Measurements from ENCODE around the gene PQBP1. TPM values are rescaled to one million over a fixed set of nuclear protein-coding genes. Genes with fewer than 3 reads are reported as not detected.

Gene PQBP1
- total and polyA plus RNA-seq, 4 donors = 33.2 to 146 (median 74.0) TPM

DNA sequence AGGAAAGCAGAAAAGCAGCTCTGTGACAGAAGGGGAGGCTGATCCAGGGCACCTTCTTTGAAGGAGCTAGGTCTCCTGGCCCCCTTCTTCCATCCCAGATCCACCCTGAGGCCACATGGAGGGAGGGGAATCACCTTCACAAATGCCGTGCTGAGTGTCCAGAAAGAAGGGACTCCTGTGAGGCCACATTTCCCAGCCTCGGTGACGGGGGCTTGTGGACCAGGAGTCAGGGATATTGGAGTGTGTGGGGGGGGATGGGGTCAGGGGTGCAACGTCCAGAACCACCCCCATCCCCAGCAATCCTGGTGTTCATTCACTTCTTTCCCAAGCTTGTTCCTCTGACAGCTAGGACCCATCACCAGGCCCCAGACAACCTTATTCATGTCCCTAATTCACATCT lies 4.8 kb upstream of the PQBP1 start:
- 68 to 80% methylated on average over 1 to 4 of the region's 4 CpGs for WGBS, 2 donors
- DNase-seq = no peak
- Histone ChIP-seq H3K9me3 (ENCODE audit: control insufficient read depth in 4 of 4, insufficient read depth in 3 of 4, low read length in 3 of 4) (peaks cover 0 to 7% (median under 1%) of the 10 kb centered on the region in 4 donors), H3K4me1 (ENCODE audit: control insufficient read depth in 5 of 5, insufficient read depth in 5 of 5, low read length in 5 of 5) (peaks cover 0 to 9% (median 3%) of the 10 kb centered on the region in 5 donors), H3K9ac (ENCODE audit: insufficient read depth in 1 of 2, low read length in 2 of 2) (no peak overlapping the region), H3K4me3 (no peak overlapping the region), H3K27me3 (ENCODE audit: control insufficient read depth in 3 of 3, insufficient read depth in 3 of 3, low read length in 2 of 3) (no peaks in the 10 kb centered on the region), H3K36me3 (ENCODE audit: control insufficient read depth in 4 of 4, insufficient read depth in 4 of 4, low read length in 4 of 4) (peaks cover 0 to 3% (median under 1%) of the 10 kb centered on the region in 4 donors), H3K27ac (ENCODE audit: low read depth in 1 of 2, low read length in 1 of 2) (no peak overlapping the region)
- TF ChIP-seq, protein P1, sequence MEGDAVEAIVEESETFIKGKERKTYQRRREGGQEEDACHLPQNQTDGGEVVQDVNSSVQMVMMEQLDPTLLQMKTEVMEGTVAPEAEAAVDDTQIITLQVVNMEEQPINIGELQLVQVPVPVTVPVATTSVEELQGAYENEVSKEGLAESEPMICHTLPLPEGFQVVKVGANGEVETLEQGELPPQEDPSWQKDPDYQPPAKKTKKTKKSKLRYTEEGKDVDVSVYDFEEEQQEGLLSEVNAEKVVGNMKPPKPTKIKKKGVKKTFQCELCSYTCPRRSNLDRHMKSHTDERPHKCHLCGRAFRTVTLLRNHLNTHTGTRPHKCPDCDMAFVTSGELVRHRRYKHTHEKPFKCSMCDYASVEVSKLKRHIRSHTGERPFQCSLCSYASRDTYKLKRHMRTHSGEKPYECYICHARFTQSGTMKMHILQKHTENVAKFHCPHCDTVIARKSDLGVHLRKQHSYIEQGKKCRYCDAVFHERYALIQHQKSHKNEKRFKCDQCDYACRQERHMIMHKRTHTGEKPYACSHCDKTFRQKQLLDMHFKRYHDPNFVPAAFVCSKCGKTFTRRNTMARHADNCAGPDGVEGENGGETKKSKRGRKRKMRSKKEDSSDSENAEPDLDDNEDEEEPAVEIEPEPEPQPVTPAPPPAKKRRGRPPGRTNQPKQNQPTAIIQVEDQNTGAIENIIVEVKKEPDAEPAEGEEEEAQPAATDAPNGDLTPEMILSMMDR (IDR thresholded peaks at IDR 0.05; ENCODE audit: control extremely low read depth, extremely low read depth) = no peak
- no peak for ATAC-seq (ENCODE audit: insufficient read depth, low FRiP score)

DNA sequence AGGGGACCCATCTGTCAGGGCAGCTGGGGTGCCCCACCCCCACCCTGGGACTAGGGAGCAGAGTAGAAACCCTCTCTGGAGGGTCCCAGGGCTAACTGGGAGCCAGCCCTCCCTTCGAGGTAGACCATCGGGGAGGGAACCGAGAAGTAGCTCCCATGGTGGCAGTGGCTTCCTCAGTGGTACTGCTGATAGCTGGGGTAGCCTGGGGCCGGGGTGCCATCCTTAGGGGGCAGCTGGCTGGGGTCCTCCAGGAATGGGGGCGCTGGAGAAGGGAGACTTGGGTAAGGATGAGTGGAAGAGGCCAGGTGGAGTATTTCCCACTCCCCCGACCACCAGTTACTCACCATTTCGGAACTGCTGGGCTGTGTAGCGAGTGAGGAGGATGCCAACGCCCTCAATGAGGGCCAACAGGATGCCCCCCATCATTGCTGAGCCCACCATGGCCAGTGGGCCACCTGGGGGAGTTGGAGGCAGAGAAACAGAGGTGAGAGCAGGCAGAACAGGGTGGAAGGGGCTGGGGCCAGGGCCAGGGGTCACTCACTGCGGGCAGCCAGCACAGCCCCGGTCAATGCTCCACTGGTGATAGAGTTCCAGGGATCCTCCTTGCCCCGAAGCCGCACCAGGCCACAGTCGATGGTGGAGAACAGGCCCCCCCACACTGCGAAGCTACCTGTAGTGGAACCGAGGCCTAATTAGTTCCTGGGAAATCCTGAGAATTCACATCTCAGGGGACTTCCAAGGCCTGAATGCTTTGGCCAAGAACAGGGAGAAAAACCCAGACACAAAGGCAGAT lies 4.0 kb upstream of the PQBP1 start:
- Histone ChIP-seq H3K36me3 (ENCODE audit: control insufficient read depth in 4 of 4, insufficient read depth in 4 of 4, low read length in 4 of 4) (peaks cover 0 to 3% (median under 1%) of the 10 kb centered on the region in 4 donors), H3K4me3 (no peak overlapping the region), H3K9me3 (ENCODE audit: control insufficient read depth in 4 of 4, insufficient read depth in 3 of 4, low read length in 3 of 4) (peaks cover 0 to 7% (median under 1%) of the 10 kb centered on the region in 4 donors), H3K27ac (ENCODE audit: low read depth in 1 of 2, low read length in 1 of 2) (no peak overlapping the region), H3K9ac (ENCODE audit: insufficient read depth in 1 of 2, low read length in 2 of 2) (no peak overlapping the region), H3K4me1 (ENCODE audit: control insufficient read depth in 5 of 5, insufficient read depth in 5 of 5, low read length in 5 of 5) (peaks cover 0 to 12% (median 3%) of the 10 kb centered on the region in 5 donors), H3K27me3 (ENCODE audit: control insufficient read depth in 3 of 3, insufficient read depth in 3 of 3, low read length in 2 of 3) (no peaks in the 10 kb centered on the region)
- DNase-seq (no peak), ATAC-seq (ENCODE audit: insufficient read depth, low FRiP score) (no peak)
- 79 to 100% methylated on average over 10 to 16 of the region's 16 CpGs for WGBS, 2 donors
- TF ChIP-seq, protein P1 (IDR thresholded peaks at IDR 0.05; ENCODE audit: control extremely low read depth, extremely low read depth) = no peak

DNA sequence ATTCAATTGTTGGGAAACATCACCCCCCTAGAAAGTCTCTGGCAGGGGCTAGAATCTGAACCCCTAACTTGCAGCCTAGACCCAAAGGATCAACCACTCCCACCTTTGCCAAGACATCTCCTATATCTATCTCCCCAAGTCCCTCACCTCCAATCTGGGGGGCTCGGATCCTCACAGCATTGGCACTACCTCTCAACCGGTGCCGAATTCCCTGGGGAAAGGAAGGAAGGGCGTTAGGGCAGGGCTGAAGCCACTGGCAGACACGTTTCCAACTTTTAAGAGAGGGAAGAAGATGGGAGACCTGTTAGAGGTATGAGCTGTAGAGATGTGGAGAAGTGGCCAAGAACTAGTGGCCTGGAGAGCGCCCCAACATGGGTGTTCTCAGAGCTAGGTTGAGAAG lies 2.8 kb upstream of the PQBP1 start:
- Histone ChIP-seq H3K9ac (ENCODE audit: insufficient read depth in 1 of 2, low read length in 2 of 2) (no peak overlapping the region), H3K36me3 (ENCODE audit: control insufficient read depth in 4 of 4, insufficient read depth in 4 of 4, low read length in 4 of 4) (peaks cover 0 to 3% (median under 1%) of the 10 kb centered on the region in 4 donors), H3K4me1 (ENCODE audit: control insufficient read depth in 5 of 5, insufficient read depth in 5 of 5, low read length in 5 of 5) (peaks cover 0 to 12% (median 3%) of the 10 kb centered on the region in 5 donors), H3K9me3 (ENCODE audit: control insufficient read depth in 4 of 4, insufficient read depth in 3 of 4, low read length in 3 of 4) (peaks cover 0 to 7% (median under 1%) of the 10 kb centered on the region in 4 donors), H3K4me3 (no peak overlapping the region), H3K27me3 (ENCODE audit: control insufficient read depth in 3 of 3, insufficient read depth in 3 of 3, low read length in 2 of 3) (no peaks in the 10 kb centered on the region), H3K27ac (ENCODE audit: low read depth in 1 of 2, low read length in 1 of 2) (no peak overlapping the region)
- DNase-seq (no peak), ATAC-seq (ENCODE audit: insufficient read depth, low FRiP score) (no peak)
- TF ChIP-seq, protein P1 (IDR thresholded peaks at IDR 0.05; ENCODE audit: control extremely low read depth, extremely low read depth) = no peak
- whole genome bisulfite sequencing, 2 donors = 74 to 92% methylated on average over 6 of the region's 6 CpGs
